Stomach (tissue), 9 donors: ENCODE results near the gene RSL1D1. TPM values are rescaled to one million over a fixed set of nuclear protein-coding genes. Genes with fewer than 3 reads are reported as not detected.
A peak's percentile ranks its signal among the peaks of the same experiment; 100 is the strongest.
"Not testable (repeated sequence)": the region's sequence is repeated elsewhere in the genome, so short reads cannot be mapped to it uniquely, and the experiment has no call there.

Experiments used
- DNase-seq, 2 donors: peaks; one replicate each; pipeline versions ENCODE4 v3.0.0 to v3.0.0-alpha.2; 2013 to 2019
- H3K27ac ChIP-seq, 5 donors: fragments of 200-600 bp in 4 of 5; sonication (generic) in 4 of 5; one replicate each; pipeline ENCODE4 v1.5.1; 2013 to 2019; ENCODE audit warnings: mild to moderate bottlenecking in 1 of 5, moderate library complexity in 1 of 5
- H3K27me3 ChIP-seq, 3 donors: fragments of 200-600 bp; sonication (generic); one replicate each; pipeline ENCODE4 v1.5.1; 2017 to 2019; ENCODE audit warnings: mixed run types in 1 of 3
- H3K36me3 ChIP-seq, 4 donors: fragments of 200-600 bp; sonication (generic); 1 replicate in 3 of 4; 2 replicates in 1 of 4; pipeline ENCODE4 v1.5.1; 2016 to 2019
- H3K4me1 ChIP-seq, 4 donors: fragments of 200-600 bp; sonication (generic); one replicate each; pipeline ENCODE4 v1.5.1; 2016 to 2019
- H3K4me3 ChIP-seq, 4 donors: fragments of 200-600 bp; sonication (generic) in 3 of 4; one replicate each; pipeline ENCODE4 v1.5.1; 2016 to 2019; ENCODE audit warnings: mild to moderate bottlenecking in 1 of 4
- H3K9me3 ChIP-seq, 4 donors: fragments of 200-600 bp; sonication (generic); one replicate each; pipeline ENCODE4 v1.5.1; 2016 to 2019
- EP300 ChIP-seq: sonication (generic); formaldehyde crosslinking; IDR thresholded peaks from one replicate; pipeline ENCODE4 v1.6.1; 2017; ENCODE audit warnings: antibody characterized with exemption
- POLR2A ChIP-seq, 4 donors: fragments of 450-650 bp; IDR thresholded peaks; one replicate each; pipeline ENCODE4 v1.6.1; 2016; ENCODE audit warnings: antibody characterized with exemption in 4 of 4, control low read depth in 2 of 4, mild to moderate bottlenecking in 1 of 4, moderate library complexity in 1 of 4
- POLR2AphosphoS5 ChIP-seq, 3 donors: sonication (generic); formaldehyde crosslinking; IDR thresholded peaks; one replicate each; pipeline ENCODE4 v1.6.1; 2016; ENCODE audit warnings: antibody characterized with exemption in 3 of 3
- WGBS, 5 donors: extraction: QIAGEN DNeasy Blood & Tissue Kit in 3 of 5; methylation state at CpG; one replicate each; pipeline versions ENCODE4 v1.1.5 to v1.1.7; 2013 to 2018; 5-methylcytosine and 5-hydroxymethylcytosine counted together
- intact Hi-C: fragments of 100-400 bp; cut with DNase I; formaldehyde crosslinking; loops from one replicate; pipeline ENCODE4 v1.15.1; 2023; ENCODE audit warnings: low total_unique reads
- polyA plus RNA-seq, 3 donors: library from polyadenylated mRNA; stranded (reverse); fragments of 200-250 nt; gene quantifications; one replicate each; pipeline ENCODE4 v1.2.3, GENCODE V29; 2013
- total RNA-seq, 5 donors: library from RNA; depleted of rRNA; stranded (reverse); fragments of >200 nt; gene quantifications; one replicate each; pipeline versions ENCODE4 v1.1.0 to v1.2.3, GENCODE V29; 2014 to 2016
- TF ChIP-seq, protein P1 (sequence below), 7 experiments: fragments of 450-650 bp in 4 of 7; fragments of 200-600 bp in 3 of 7; sonication (generic) in 3 of 7; IDR thresholded peaks; one replicate each; pipeline ENCODE4 v1.5.1; 2016 to 2019; ENCODE audit warnings: antibody characterized with exemption in 7 of 7, control low read depth in 2 of 7, mild to moderate bottlenecking in 1 of 7
- donor health status: healthy with polysubstance abuse.
- donor health status: Bipolar disorder and iron deficiency.
- donor health status: healthy.

Gene RSL1D1
- total and polyA plus RNA-seq, 8 donors, result 21.1 to 255 (median 86.5) TPM

DNA sequence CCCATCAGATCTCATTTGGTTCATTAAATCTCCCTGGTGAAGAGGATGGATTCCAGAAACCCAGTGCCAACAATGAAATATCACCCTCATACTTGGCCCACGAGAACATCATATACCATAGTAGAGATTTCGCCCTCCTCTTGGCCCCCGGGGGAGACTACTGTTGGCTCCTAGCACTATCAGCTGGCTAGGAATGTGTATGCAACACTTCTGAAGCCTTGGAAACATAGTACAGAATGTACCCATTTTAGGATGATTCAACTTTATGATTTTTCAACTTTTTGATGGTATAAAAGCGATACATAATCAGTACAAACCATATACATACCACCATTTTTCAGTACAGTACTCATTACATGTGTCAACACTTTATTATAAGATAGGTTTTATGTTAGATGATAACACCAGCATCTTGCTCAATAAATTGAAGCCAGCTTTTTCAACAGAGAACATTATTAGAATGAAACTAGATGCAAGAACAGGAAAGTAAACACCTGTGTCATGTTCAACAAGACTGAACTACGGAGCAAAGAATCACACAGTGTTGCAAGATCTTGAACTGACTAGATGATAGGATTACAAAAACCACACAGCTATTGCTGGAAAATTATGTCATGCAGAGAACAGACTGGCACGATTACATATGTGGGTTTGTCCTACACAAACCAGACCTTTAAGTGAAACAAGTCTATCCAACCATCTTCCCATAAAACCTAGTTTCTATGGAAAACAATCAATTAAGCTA, 17.2 kb downstream of the RSL1D1 start:
- peaks cover 30 to 38% (median 35%) of the 10 kb centered on the region in 4 donors for H3K36me3 ChIP-seq
- no peak for DNase-seq
- H3K27ac ChIP-seq, result no peak overlapping the region
- intact Hi-C loops, result no loop called here
- 68 to 81% (median 75%) methylated on average over 6 of the region's 6 CpGs for WGBS, 5 donors
- H3K27me3 ChIP-seq, result no peaks in the 10 kb centered on the region
- no peaks in the 10 kb centered on the region for H3K9me3 ChIP-seq
- TF ChIP-seq, protein P1, sequence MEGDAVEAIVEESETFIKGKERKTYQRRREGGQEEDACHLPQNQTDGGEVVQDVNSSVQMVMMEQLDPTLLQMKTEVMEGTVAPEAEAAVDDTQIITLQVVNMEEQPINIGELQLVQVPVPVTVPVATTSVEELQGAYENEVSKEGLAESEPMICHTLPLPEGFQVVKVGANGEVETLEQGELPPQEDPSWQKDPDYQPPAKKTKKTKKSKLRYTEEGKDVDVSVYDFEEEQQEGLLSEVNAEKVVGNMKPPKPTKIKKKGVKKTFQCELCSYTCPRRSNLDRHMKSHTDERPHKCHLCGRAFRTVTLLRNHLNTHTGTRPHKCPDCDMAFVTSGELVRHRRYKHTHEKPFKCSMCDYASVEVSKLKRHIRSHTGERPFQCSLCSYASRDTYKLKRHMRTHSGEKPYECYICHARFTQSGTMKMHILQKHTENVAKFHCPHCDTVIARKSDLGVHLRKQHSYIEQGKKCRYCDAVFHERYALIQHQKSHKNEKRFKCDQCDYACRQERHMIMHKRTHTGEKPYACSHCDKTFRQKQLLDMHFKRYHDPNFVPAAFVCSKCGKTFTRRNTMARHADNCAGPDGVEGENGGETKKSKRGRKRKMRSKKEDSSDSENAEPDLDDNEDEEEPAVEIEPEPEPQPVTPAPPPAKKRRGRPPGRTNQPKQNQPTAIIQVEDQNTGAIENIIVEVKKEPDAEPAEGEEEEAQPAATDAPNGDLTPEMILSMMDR (IDR thresholded peaks at IDR 0.05), result no peak
- TF ChIP-seq POLR2AphosphoS5 (IDR thresholded peaks at IDR 0.05) (no peak), EP300 (no peak), POLR2A (IDR thresholded peaks at IDR 0.05) (no peak)
- no peaks in the 10 kb centered on the region for H3K4me1 ChIP-seq
- H3K4me3 ChIP-seq, result no peak overlapping the region

DNA sequence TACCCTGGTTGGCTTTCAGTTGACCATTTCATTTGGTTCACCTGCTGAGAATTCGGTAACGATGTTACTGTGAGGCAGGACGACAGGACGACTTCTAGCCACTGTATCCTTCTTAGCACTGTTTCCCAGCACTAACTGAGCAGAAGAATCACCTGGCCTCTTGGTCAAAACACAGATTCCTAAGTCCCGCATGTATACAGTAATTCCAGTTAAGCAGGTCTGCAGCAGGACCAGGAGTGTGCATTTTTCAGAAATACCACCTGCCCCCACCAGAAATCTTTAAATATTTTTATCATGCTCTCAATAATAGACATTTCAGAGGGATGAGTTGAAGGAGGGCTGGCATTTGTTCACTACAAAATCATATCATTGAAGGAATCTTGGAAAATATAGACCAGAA, 22.6 kb downstream of the RSL1D1 start:
- Histone ChIP-seq H3K4me1 (peaks cover 0 to 13% (median 7%) of the 10 kb centered on the region in 4 donors), H3K36me3 (no peaks in the 10 kb centered on the region), H3K27me3 (no peaks in the 10 kb centered on the region), H3K27ac (no peak overlapping the region), H3K9me3 (no peaks in the 10 kb centered on the region), H3K4me3 (no peak overlapping the region)
- DNase-seq, result no peak
- WGBS, 5 donors, result 68 to 81% (median 75%) methylated on average over 5 of the region's 5 CpGs
- intact Hi-C loops, result no loop called here
- no peak for TF ChIP-seq EP300
- no peak for TF ChIP-seq POLR2AphosphoS5 (IDR thresholded peaks at IDR 0.05)
- no peak for TF ChIP-seq POLR2A (IDR thresholded peaks at IDR 0.05)
- TF ChIP-seq, protein P1 (IDR thresholded peaks at IDR 0.05), result no peak

DNA sequence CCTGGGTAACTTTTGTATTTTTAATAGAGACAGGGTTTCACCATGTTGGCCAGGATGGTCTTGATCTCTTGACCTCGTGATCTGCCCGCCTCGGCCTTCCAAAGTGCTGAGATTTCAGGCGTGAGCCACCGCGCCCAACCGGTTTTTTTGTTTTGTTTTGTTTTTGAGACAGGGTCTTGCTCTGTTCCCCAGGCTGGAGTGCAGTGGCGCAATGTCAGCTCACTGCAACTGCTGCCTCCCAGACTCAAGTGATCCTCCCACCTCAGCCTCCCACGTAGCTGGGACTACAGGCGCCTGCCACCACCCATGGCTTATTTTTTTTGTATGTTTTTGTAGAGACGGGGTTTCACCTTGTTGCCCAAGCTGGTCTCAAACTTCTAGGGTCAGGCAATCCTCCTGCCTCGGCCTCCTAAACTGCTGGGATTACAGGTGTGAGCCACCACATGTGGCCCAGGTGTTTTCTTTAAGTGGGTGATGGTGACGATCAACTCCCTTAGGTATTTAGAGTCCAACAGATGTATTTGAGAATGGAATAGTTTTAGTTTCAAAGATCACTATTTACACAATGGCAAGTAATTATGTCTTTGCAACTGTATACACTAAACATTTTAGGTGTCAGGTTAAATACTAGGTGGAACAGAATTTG, 25.7 kb downstream of the RSL1D1 start:
- H3K27me3 ChIP-seq, H3K4me3 ChIP-seq, intact Hi-C loops, DNase-seq, H3K9me3 ChIP-seq, H3K27ac ChIP-seq, H3K36me3 ChIP-seq: not testable (repeated sequence)
- 90 to 95% (median 90%) methylated on average over 13 of the region's 13 CpGs for WGBS, 5 donors
- peaks cover 0 to 15% (median 7%) of the 10 kb centered on the region in 4 donors for H3K4me1 ChIP-seq

DNA sequence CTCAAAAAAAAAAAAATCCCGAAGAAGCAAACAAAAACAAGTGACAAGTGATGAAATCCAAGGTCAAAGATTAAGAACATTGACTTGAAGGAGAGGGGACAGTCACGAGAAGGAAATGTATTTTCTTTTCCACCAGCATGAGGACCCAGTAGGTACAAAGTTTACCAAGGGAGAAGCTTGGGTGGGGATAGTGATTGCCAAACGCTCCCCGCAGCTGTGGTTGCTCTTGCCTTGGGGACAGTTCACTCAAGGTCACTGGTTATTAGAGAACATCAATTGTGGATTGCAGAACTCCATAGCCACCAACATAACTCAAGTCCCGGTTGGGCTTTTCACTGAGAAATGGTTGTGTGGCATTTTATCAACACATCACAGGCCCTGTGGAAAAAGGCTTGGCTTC, 27.0 kb downstream of the RSL1D1 start:
- peaks cover 0 to 15% (median 7%) of the 10 kb centered on the region in 4 donors for H3K4me1 ChIP-seq
- 21 to 28% (median 24%) methylated on average over 5 of the region's 5 CpGs for WGBS, 5 donors
- no peaks in the 10 kb centered on the region for H3K36me3 ChIP-seq
- H3K9me3 ChIP-seq, result no peaks in the 10 kb centered on the region
- no peak overlapping the region for H3K4me3 ChIP-seq
- TF ChIP-seq POLR2A (IDR thresholded peaks at IDR 0.05) (no peak), POLR2AphosphoS5 (IDR thresholded peaks at IDR 0.05) (peak in 1 of 3 donors; percentile 22)
- peak; percentile 30 to 61 for DNase-seq
- H3K27ac ChIP-seq, result no peak overlapping the region
- intact Hi-C loops, result no loop called here
- no peaks in the 10 kb centered on the region for H3K27me3 ChIP-seq

DNA sequence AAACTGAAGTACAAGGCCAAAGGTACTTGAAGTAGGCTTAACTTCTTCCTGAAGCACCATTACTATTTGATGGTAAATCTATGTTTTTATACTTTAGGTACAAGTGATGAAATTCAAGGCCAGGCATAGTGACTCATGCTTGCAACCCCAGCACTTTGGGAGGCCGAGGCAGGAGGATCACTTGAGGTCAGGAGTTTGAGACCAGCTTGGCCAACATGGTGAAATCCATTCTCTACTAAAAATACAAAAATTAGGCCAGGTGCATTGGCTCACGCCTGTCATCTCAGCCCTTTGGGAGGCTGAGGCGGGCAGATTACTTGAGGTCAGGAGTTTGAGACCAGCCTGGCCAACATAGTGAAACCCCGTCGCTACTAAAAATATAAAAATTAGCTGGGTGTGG, 27.7 kb downstream of the RSL1D1 start:
- H3K27ac ChIP-seq, H3K36me3 ChIP-seq, intact Hi-C loops, H3K9me3 ChIP-seq, DNase-seq, H3K27me3 ChIP-seq, H3K4me3 ChIP-seq: not testable (repeated sequence)
- 93 to 98% (median 94%) methylated on average over 5 of the region's 5 CpGs for WGBS, 5 donors
- peaks cover 0 to 15% (median 7%) of the 10 kb centered on the region in 4 donors for H3K4me1 ChIP-seq

DNA sequence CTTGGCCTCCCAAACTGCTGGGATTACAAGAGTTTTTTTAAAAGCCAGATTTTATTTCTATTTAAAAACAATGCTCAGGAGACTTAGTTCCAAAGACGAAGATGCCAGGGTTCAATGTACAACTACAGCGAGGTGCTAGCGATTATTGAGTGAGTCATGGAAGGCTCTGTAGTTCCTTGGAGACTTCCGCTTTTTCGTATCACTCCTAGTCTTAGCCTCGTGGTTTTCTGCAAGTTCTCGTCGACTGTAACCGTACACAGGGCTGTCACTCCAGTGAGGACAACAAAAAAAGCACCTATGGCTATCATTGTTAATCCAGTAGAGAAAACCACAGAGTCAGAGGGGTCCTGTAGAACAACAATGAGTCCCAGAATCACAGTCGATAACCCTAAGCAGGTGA, 31.5 kb downstream of the RSL1D1 start:
- DNase-seq, result peak in 1 of 2 donors; percentile 27
- H3K9me3 ChIP-seq, result no peaks in the 10 kb centered on the region
- 55 to 80% (median 64%) methylated on average over 10 of the region's 10 CpGs for WGBS, 5 donors
- TF ChIP-seq POLR2AphosphoS5 (IDR thresholded peaks at IDR 0.05), result no peak
- TF ChIP-seq POLR2A (IDR thresholded peaks at IDR 0.05), result no peak
- TF ChIP-seq, protein P1 (IDR thresholded peaks at IDR 0.05), result no peak
- no peak for TF ChIP-seq EP300
- H3K36me3 ChIP-seq, result no peaks in the 10 kb centered on the region
- H3K4me1 ChIP-seq, result peaks cover 0 to 14% (median 7%) of the 10 kb centered on the region in 4 donors
- intact Hi-C loops, result loop anchor here (10.0 kb wide), 2 partner anchors 295 to 425 kb away; a partner anchor contains a TSS
- no peak overlapping the region for H3K27ac ChIP-seq
- H3K4me3 ChIP-seq, result no peak overlapping the region
- no peaks in the 10 kb centered on the region for H3K27me3 ChIP-seq

DNA sequence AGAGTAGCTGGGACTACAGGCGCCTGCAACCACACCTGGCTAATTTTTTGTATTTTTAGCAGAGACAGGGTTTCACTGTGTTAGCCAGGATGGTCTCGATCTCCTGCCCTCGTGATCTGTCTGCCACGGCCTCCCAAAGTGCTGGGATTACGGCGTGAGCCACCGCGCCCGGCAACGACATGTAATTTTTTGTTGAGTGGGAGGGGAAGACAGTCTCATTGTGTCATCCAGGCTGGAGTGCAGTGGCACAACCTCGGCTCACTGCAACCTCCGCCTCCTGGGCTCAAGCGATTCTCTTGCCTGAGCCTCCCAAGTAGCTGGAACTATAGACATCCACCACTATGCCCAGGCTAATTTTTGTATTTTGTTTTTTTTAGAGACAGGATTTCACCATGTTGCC, 32.4 kb downstream of the RSL1D1 start:
- H3K27ac ChIP-seq, H3K9me3 ChIP-seq, H3K4me3 ChIP-seq, H3K36me3 ChIP-seq, H3K4me1 ChIP-seq, H3K27me3 ChIP-seq, DNase-seq: not testable (repeated sequence)
- 87 to 93% (median 90%) methylated on average over 13 of the region's 13 CpGs for WGBS, 5 donors
- intact Hi-C loops, result loop anchor here (10.0 kb wide), 2 partner anchors 294 to 424 kb away; a partner anchor contains a TSS
